A549 (cell line): ENCODE measurements around the gene CCNQ. TPM values are rescaled to one million over a fixed set of nuclear protein-coding genes. Genes with fewer than 3 reads are reported as not detected.
A peak's percentile ranks its signal among the peaks of the same experiment; 100 is the strongest.

ENCODE experiments used
- ATAC-seq, 2 experiments: fragments of 200-7000 bp in 1 of 2; fragments of >200 bp in 1 of 2; cut with Nextera tagmentation in 1 of 2; cut with Tn5 transposase in 1 of 2; 3 replicates each; pipeline versions ENCODE4 v1.8.0 to v1.9.1; 2018 to 2020; ENCODE audit warnings: mild to moderate bottlenecking in 1 of 2, moderate library complexity in 1 of 2
- CTCF ChIA-PET: fragments of 300-600 bp; sonication (Branson Sonifier 250); formaldehyde crosslinking; extraction: SDS; loops from one replicate; lab custom pipeline; 2021; ENCODE audit warnings: antibody characterized with exemption, inconsistent platforms; lab: Yijun Ruan, JAX
- POLR2A ChIA-PET: fragments of 350-600 bp; formaldehyde crosslinking; extraction: SDS; loops from one replicate; lab custom pipeline; 2021; ENCODE audit warnings: antibody characterized with exemption, inconsistent platforms; lab: Yijun Ruan, JAX
- DNase-seq, 2 experiments: peaks; one replicate each; pipeline versions ENCODE4 v3.0.0 to v3.0.0-alpha.2; 2011 to 2016; ENCODE audit warnings: low read depth in 1 of 2, low spot score in 1 of 2
- FAIRE-seq: peaks from 2 replicates; lab custom pipeline; 2011; peaks lifted over from hg19 to GRCh38; lab: Jason Lieb, UNC
- H3K27ac ChIP-seq, 2 experiments: fragments of >200 bp; sonication (Bioruptor Twin); formaldehyde crosslinking; 3 replicates each; pipeline ENCODE4 v1.5.1; 2016 to 2017
- H3K4me1 ChIP-seq: fragments of >200 bp; sonication (Bioruptor Twin); formaldehyde crosslinking; 3 replicates; pipeline ENCODE4 v1.6.1; 2016
- H3K4me2 ChIP-seq: fragments of >200 bp; sonication (Bioruptor Twin); formaldehyde crosslinking; 3 replicates; pipeline ENCODE4 v1.6.1; 2016
- H3K4me3 ChIP-seq: fragments of >200 bp; sonication (Bioruptor Twin); formaldehyde crosslinking; 3 replicates; pipeline ENCODE4 v1.5.1; 2016
- H3K9me3 ChIP-seq: fragments of >200 bp; sonication (Bioruptor Twin); formaldehyde crosslinking; 3 replicates; pipeline ENCODE4 v1.6.1; 2016
- CHD4 ChIP-seq: fragments of 200-600 bp; sonication (generic); IDR thresholded peaks from 2 replicates; pipeline ENCODE4 v1.6.1; 2016; ENCODE audit warnings: antibody characterized with exemption, mild to moderate bottlenecking, borderline replicate concordance
- CTCF ChIP-seq: fragments of >200 bp; sonication (Bioruptor Twin); formaldehyde crosslinking; IDR thresholded peaks from 3 replicates; pipeline ENCODE4 v1.5.1; 2016
- E2F6 ChIP-seq: IDR thresholded peaks from 2 replicates; pipeline ENCODE4 v1.6.1; 2012; ENCODE audit warnings: low read depth, borderline replicate concordance
- EHF ChIP-seq: fragments of 250-450 bp; sonication (Bioruptor Pico); IDR thresholded peaks from 2 replicates; pipeline ENCODE4 v1.5.0; 2020; ENCODE audit warnings: mild to moderate bottlenecking
- EHMT2 ChIP-seq: fragments of 200-600 bp; sonication (generic); IDR thresholded peaks from 2 replicates; pipeline ENCODE4 v1.6.1; 2016; ENCODE audit warnings: antibody characterized with exemption, low read depth, mild to moderate bottlenecking, moderate library complexity
- ELK1 ChIP-seq: fragments of 150-350 bp; IDR thresholded peaks from 2 replicates; pipeline ENCODE4 v1.6.1; 2014; ENCODE audit warnings: low read depth, mild to moderate bottlenecking, low read length
- EP300 ChIP-seq, 2 experiments: fragments of >200 bp; sonication (Bioruptor Twin); formaldehyde crosslinking; IDR thresholded peaks; 2 replicates in 1 of 2; 3 replicates in 1 of 2; pipeline ENCODE4 v1.6.1; 2016 to 2017
- FOXS1 ChIP-seq: fragments of 250-450 bp; sonication (Bioruptor Pico); IDR thresholded peaks from 2 replicates; pipeline ENCODE4 v1.5.0; 2020; ENCODE audit warnings: mild to moderate bottlenecking, moderate library complexity
- HDAC2 ChIP-seq: fragments of 200-600 bp; sonication (generic); IDR thresholded peaks from 2 replicates; pipeline ENCODE4 v1.6.1; 2016
- HMGXB4 ChIP-seq: fragments of 250-450 bp; sonication (Bioruptor Pico); IDR thresholded peaks from 2 replicates; pipeline ENCODE4 v1.5.0; 2021; ENCODE audit warnings: mild to moderate bottlenecking, moderate library complexity, borderline replicate concordance
- KDM1A ChIP-seq: fragments of 200-600 bp; sonication (generic); IDR thresholded peaks from 2 replicates; pipeline ENCODE4 v1.6.1; 2016; ENCODE audit warnings: low read depth, mild to moderate bottlenecking
- KDM5A ChIP-seq: fragments of 200-600 bp; sonication (generic); IDR thresholded peaks from 2 replicates; pipeline ENCODE4 v1.6.1; 2016; ENCODE audit warnings: antibody characterized with exemption, mild to moderate bottlenecking
- MAZ ChIP-seq: fragments of 150-350 bp; IDR thresholded peaks from 2 replicates; pipeline ENCODE4 v1.6.1; 2014; ENCODE audit warnings: antibody characterized with exemption, low read depth, low read length, borderline replicate concordance
- NPAS2 ChIP-seq: fragments of 250-450 bp; sonication (Bioruptor Pico); IDR thresholded peaks from 2 replicates; pipeline ENCODE4 v1.8.0; 2022; ENCODE audit warnings: mild to moderate bottlenecking, moderate library complexity, borderline replicate concordance
- POLR2A ChIP-seq: IDR thresholded peaks from 2 replicates; pipeline ENCODE4 v1.6.1; 2012; ENCODE audit warnings: mild to moderate bottlenecking, low read length
- POLR2AphosphoS2 ChIP-seq: conservative IDR thresholded peaks from 2 replicates; pipeline ENCODE4 v1.6.1; 2012; ENCODE audit warnings: low read length, improper control_type of control experiment, inconsistent platforms
- RARB ChIP-seq: fragments of 250-450 bp; sonication (Bioruptor Pico); IDR thresholded peaks from 2 replicates; pipeline ENCODE4 v1.8.0; 2021; ENCODE audit warnings: mild to moderate bottlenecking, moderate library complexity
- RFX5 ChIP-seq: fragments of 450-650 bp; IDR thresholded peaks from 2 replicates; pipeline ENCODE4 v1.7.1; 2014; ENCODE audit warnings: antibody characterized with exemption, mild to moderate bottlenecking, moderate library complexity
- RNF2 ChIP-seq: fragments of 200-600 bp; sonication (generic); IDR thresholded peaks from 2 replicates; pipeline ENCODE4 v1.6.1; 2016; ENCODE audit warnings: low read depth, mild to moderate bottlenecking, antibody characterized with exemption, moderate library complexity, borderline replicate concordance
- SMC3 ChIP-seq: fragments of >200 bp; sonication (Bioruptor Twin); formaldehyde crosslinking; IDR thresholded peaks from 3 replicates; pipeline ENCODE4 v1.6.1; 2018; ENCODE audit warnings: inconsistent platforms
- SREBF2 ChIP-seq: fragments of 450-650 bp; IDR thresholded peaks from 2 replicates; pipeline ENCODE4 v1.6.1; 2014; ENCODE audit warnings: mild to moderate bottlenecking, moderate library complexity
- TP53 ChIP-seq: fragments of 250-450 bp; sonication (Bioruptor Pico); IDR thresholded peaks from 2 replicates; pipeline ENCODE4 v1.5.0; 2021; ENCODE audit warnings: mild to moderate bottlenecking, moderate library complexity
- ZFP36 ChIP-seq: fragments of 450-650 bp; IDR thresholded peaks from 2 replicates; pipeline ENCODE4 v1.6.1; 2014; ENCODE audit warnings: borderline replicate concordance; ENCODE audit not compliant: partially characterized antibody
- WGBS: methylation state at CpG from one replicate; pipeline ENCODE4 v1.1.6; 2017; ENCODE audit errors: missing lambda C conversion rate; 5-methylcytosine and 5-hydroxymethylcytosine counted together
- polyA plus RNA-seq, 4 experiments: library from polyadenylated mRNA; depleted of rRNA in 3 of 4; stranded (reverse); fragments of >200 nt; fragmentation: RNase III in 1 of 4; extraction: RNeasy Plus Mini Kit Qiagen cat#74134 plus additional on column Dnase treatment in 1 of 4; gene quantifications; 2 replicates in 3 of 4; 3 replicates in 1 of 4; pipeline ENCODE4 v1.2.3, GENCODE V29; 2011 to 2017

The CCNQ gene
- polyA plus RNA-seq, 2 of the 4 experiments (the other 2 are of a cell fraction), result 25.6 to 32.0 TPM

GRCh38 chrX:153647461-153648357, 48.8 kb upstream of the CCNQ start:
- WGBS, result 89% methylated on average over 27 of the region's 85 CpGs
- ChIA-PET CTCF (interaction anchor here (0.6 to 5.3 kb wide), 12 partner anchors 9 to 306 kb away, joined by 3 to 58 read pairs (median 9); no protein-coding TSS in a partner anchor), POLR2A (interaction anchor here (0.6 to 1.0 kb wide), 2 partner anchors 21 to 706 kb away, joined by 3 to 5 read pairs; no protein-coding TSS in a partner anchor)
- TF ChIP-seq E2F6 (no peak), FOXS1 (CRISPR knock-in tag) (no peak), POLR2AphosphoS2 (no peak)
- Histone ChIP-seq H3K9me3 (no peaks in the 10 kb centered on the region), H3K4me3 (peak overlapping the region; percentile 40; the same call in 2 of the 3 replicates), H3K4me2 (peak overlapping the region; percentile 84), H3K4me1 (peaks cover 21% of the 10 kb centered on the region; the same call in 1 of the 3 replicates), H3K27ac (peak overlapping the region in 1 of 2 experiments; percentile 83; a peak in 3 of 6 replicates)
- ATAC-seq (no peak), DNase-seq (no peak), FAIRE-seq (no peak)

- no peaks in the 10 kb centered on the region for H3K9me3 ChIP-seq
- CTCF ChIA-PET, result interaction anchor here (0.6 to 5.3 kb wide), 15 partner anchors 10 to 301 kb away, joined by 3 to 58 read pairs (median 5); no protein-coding TSS in a partner anchor
- no peak for TF ChIP-seq NPAS2 (CRISPR knock-in tag)
- TF ChIP-seq TP53 (CRISPR knock-in tag), result no peak
- no peak for TF ChIP-seq EP300 (IDR thresholded peaks at IDR 0.05)
- no peak for TF ChIP-seq MAZ
- no peak for TF ChIP-seq HDAC2
- no peak for TF ChIP-seq EHMT2
- TF ChIP-seq RARB (CRISPR knock-in tag), result no peak
- no peak for TF ChIP-seq RFX5
- no peak for TF ChIP-seq HMGXB4 (CRISPR knock-in tag)
- TF ChIP-seq KDM1A, result no peak
- 33% methylated on average over 5 of the region's 53 CpGs for WGBS
- H3K4me3 ChIP-seq, result peak within 1 kb of the TSS; percentile 40
- FAIRE-seq (no peak), DNase-seq (peak; percentile 43 to 69), ATAC-seq (peak; percentile 37 to 65; a peak in 3 of 6 replicates)
- H3K4me2 ChIP-seq, result peak within 1 kb of the TSS; percentile 84
- H3K4me1 ChIP-seq, result peaks cover 28% of the 10 kb centered on the region; the same call in 2 of the 3 replicates
- H3K27ac ChIP-seq, result peak within 1 kb of the TSS; percentile 47 to 83; a peak in 4 of 6 replicates
- POLR2A ChIA-PET, result interaction anchor here (0.6 to 1.0 kb wide), 2 partner anchors 21 to 705 kb away, joined by 3 to 5 read pairs; no protein-coding TSS in a partner anchor
Observed at GRCh38 chrX:153646620-153647373, 47.9 kb upstream of the CCNQ start, which contains the start of gene DUSP9. Gene DUSP9, plus strand, starts transcription at chrX:153647203. Its CDS starts 751 bp downstream, at chrX:153647954.

- no peak for FAIRE-seq
- DNase-seq, result no peak
- no peak for TF ChIP-seq SMC3
- no peak for TF ChIP-seq POLR2AphosphoS2
- TF ChIP-seq ELK1, result no peak
- TF ChIP-seq CTCF, result no peak
- TF ChIP-seq SREBF2, result no peak
- no peak for TF ChIP-seq NPAS2 (CRISPR knock-in tag)
- no peak for TF ChIP-seq RARB (CRISPR knock-in tag)
- no peak for TF ChIP-seq CHD4
- TF ChIP-seq KDM5A, result no peak
- TF ChIP-seq EHF (CRISPR knock-in tag), result no peak
- no peak for TF ChIP-seq ZFP36
- no peak for TF ChIP-seq RNF2
- TF ChIP-seq POLR2A, result no peak
Observed at GRCh38 chrX:153645921-153646488, 47.1 kb upstream of the CCNQ start.

More at GRCh38 chrX:153645921-153646488, 47.1 kb upstream of the CCNQ start:
- Histone ChIP-seq H3K9me3 (no peaks in the 10 kb centered on the region), H3K4me1 (peaks cover 31% of the 10 kb centered on the region; the same call in 2 of the 3 replicates), H3K4me3 (no peak overlapping the region), H3K27ac (no peak overlapping the region), H3K4me2 (no peak overlapping the region)
- POLR2A ChIA-PET, result no interaction called here
- WGBS, result 49% methylated on average over 10 of the region's 10 CpGs
- ATAC-seq, result no peak
- CTCF ChIA-PET, result interaction anchor here (0.8 to 5.3 kb wide), 18 partner anchors 10 to 302 kb away, joined by 3 to 58 read pairs (median 5); no protein-coding TSS in a partner anchor
